HT1080 (cell line): ENCODE measurements around the gene DOK5. TPM values are rescaled to one million over a fixed set of nuclear protein-coding genes. Genes with fewer than 3 reads are reported as not detected.
"Not testable (repeated sequence)": the region's sequence is repeated elsewhere in the genome, so short reads cannot be mapped to it uniquely, and the experiment has no call there.

Experiments used
- DNase-seq: peaks from one replicate; pipeline ENCODE4 v3.0.0-alpha.2; 2015; ENCODE audit warnings: low read depth
- total RNA-seq: library from RNA; depleted of rRNA; stranded (reverse); fragments of >200 nt; shearing (Covaris generic); gene quantifications from 2 replicates; pipeline ENCODE4 v1.2.3, GENCODE V29; 2014

Gene DOK5
- total RNA-seq, 1 experiment from 2014 or later: 0.31 TPM

DNA sequence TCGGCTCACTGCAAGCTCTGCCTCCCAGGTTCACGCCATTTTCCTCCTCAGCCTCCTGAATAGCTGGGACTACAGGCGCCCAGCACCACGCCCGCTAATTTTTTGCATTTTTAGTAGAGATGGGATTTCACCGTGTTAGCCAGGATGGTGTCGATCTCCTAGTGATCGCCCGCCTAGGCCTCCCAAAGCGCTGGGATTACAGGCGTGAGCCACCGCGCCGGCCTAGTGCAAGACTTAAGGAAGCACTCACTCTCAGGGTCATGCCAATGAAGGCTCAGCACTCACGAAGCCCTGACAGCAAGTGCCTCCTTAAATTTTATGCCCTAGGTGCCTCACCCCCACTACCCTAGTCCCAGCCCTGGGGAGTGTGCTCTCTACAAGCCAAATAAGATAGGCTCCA lies 4.7 kb upstream of the DOK5 start:
- no peak for DNase-seq

DNA sequence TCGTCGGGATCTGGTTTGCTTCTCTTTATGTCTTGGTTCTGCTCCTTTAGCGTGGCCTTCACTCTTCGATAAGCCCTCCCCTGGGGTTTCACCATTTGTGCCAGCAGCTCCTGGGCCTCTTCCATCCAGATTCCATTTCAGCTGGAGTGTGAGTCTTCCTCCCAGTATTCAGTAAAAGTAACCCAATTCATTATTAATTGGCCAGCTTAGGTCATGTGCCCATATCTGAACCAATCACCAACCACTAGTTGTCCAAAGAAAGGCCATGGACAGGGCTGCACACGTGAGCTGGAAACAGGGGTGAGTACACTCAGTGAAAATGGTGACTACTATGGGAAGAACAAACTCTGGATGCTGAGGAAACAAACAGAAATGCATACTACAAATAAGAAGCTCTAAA lies 2.8 kb upstream of the DOK5 start:
- DNase-seq: no peak

DNA sequence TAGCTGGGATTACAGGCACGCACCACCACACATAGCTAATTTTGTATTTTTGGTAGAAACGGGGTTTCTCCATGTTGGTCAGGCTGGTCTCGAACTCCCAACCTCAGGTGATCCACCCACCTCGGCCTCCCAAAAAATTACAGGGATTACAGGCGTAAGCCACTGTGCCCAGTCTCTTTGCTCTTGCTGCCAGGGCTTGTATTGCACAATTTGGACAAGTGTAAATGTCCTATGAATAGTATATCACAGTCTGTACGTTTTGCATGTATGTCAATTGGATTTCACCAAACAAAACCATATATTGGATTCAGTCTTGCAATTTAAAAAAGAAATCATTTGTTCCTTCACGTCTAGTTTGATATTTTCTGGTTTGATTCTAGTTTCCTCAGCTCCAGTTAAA lies 2.1 kb upstream of the DOK5 start:
- DNase-seq: no peak

DNA sequence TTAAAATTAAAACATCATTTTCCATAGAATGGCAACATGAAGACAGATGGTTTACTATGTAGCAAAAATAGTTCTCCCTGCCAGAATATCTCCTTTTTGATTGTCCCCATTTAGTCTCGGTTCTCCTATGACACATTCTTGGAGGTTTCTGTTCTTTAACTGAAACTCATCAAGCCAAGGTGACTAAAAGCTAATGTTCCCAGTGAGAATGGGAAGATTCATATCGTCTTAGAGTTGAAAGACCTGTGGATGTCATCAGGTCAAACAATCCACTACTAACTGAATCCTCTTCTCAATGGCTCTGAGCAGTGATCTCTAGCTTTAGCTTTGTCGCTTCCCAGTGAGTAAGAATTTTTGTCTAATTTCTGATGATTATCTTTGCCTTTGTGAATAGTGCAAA lies 1.3 kb upstream of the DOK5 start:
- DNase-seq: no peak

DNA sequence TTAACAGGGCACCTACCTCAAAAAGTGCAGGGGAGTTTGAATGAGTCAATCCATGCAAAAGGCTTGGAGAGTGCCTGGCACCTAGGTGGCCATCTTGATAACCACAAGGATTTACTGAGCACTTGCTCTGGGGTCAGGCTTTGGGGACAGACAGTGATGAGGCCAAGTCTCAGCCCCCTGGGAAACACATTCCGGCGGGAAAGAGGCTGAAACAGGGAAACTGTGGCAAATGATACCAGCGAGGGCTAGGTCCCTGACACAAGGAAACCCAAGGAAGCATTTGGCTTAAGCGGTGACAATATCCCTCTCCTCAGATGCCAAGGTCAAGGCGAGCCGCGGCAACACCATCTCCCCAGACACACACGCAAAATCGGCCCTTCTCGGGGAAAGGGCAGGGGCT lies 527 bp upstream of the DOK5 start:
- DNase-seq: no peak

DNA sequence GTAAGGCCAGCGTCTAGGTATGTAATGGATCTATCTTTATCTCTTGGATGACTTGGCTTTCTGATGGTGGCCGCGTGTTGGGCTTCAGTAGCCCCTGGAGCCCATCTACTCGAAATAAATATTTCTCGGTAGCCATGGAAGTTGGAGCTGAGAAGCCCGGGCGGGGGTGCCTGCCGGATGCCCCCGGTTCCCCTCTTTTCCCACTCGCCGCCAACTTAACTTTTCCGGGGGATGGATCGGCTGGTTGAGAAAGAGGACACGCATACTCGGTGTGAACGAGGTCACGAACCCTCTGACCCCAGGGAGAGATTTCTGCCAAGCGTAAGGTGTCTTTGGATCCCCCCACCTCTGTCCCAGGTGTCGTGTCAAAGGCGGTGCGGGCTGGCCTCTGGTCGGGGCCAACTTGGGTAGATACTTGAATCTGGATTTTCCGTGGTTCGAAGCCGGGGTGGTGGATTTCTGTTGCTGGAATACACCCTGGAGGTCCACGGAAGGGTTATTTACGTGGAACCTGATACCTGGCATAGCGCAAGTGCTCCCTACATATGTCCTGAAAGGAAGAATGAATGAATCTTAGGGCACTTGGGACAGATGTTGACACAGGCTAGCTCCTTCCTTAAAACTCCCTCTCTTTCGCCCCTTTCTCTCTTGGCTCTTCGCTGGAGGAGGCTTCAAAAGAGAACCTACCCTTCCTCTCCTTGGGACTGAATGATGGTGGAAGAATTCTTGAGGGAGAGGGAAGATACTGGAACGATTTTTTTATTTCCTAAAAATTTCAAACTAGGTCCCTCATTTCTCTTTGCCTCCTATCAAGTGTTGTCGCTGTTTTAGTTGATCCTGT lies 996 bp downstream of the DOK5 start:
- DNase-seq: no peak

DNA sequence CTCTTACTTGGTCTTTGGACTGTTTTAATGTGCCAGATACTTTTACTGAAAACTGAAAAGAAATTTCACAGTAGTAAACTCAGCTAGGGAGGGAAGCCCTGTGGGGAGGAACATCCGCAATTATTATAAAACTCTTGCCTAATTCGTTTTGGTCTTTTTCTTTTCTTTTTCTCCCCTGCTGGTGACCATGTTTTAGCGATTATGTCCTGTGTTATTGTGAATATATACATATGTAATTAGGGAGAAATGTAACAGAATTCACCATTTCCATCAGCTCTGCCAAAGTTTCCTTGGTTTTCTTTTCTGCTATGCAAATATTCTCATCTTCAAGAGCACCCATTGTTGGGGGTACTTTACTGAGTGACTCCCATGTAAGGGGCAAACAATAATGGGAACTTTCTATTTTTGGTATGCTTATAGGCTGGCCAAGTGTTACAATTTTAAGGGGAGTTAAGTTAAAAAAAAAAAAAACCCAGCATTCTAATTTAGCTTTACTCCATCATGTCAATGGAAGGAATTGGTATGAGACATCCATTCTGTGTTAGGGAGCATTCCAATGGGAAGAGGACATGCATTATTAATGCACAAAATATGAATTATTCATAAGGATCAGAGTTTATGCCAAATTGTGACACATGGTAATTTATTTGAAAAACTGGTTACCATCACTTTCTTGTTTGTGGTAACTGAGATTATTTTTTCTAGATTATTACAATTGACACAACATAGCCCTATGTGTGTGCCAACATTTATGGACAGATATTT lies 2.0 kb downstream of the DOK5 start:
- no peak for DNase-seq

DNA sequence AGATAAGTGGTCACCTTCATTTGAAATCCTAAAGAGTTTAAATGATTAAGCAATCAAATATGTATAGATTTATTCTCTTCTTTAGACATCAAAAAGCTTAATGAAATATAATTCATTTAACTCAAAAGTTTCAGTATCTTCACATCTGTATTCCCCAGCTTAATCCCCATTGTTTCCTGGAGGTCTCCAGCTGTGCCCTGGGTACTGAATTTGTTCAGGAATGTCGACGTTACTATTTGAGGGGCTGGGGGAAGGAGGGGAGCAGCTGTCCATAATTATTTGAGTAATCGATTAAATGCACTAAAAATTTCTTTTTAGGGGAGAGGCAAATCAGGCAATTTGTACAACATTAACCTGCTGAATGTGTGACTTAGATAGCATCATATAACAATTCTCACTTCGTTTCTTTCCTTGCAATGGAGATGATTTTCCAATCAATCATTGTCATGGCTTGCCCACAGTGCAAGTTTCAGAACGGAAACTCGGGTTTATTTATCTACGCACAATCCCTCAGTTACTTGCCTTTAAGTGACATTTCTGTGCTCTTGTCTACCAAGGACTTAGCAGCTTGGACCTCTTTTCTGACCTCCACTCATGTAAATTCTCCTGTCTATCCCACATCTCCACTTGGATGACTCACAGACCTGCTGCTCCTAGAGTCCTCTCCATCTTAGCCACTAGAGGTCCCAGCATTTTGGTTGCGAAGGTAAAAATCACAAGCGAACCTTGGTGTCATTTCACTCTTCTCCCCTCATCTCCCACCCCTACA lies 3.9 kb downstream of the DOK5 start:
- DNase-seq: peak; percentile 7

DNA sequence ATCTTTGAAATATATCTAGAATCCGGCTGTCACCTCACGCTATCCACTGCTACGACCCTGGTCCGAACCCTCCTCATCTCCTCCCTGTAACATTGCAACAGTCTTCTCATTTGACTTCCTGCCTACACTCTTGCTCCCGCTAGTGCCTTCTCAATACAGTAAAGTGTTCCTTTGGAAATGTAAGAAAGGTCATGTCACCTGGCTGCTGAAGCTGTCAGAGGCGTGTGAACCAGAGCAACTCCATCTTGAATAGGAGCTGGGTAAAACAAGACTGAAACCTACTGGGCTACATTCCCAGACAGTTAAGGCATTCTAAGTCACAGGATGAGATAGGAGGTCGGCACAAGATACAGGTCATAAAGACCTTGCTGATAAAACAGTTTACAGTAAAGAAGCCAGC lies 4.5 kb downstream of the DOK5 start:
- DNase-seq: not testable (repeated sequence)

DNA sequence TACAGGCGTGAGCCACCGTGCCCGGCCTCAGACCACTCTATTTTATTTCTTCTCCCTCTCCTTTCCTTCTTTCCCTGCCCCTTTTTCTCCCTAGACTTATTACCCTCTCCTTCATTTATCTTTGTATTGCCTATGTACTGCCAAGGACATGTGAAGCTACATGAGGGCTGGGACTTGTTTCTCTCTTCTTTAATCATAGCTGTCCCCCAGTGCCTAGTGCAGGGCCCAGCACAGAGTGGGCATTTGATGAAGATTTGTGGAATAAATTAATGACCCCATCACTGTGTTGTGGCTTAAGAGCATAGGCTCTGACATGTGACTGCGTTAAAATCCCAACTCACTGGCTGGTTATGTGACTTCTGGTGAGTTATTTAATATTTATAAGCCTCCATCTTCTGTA lies 6.0 kb downstream of the DOK5 start:
- no peak for DNase-seq

DNA sequence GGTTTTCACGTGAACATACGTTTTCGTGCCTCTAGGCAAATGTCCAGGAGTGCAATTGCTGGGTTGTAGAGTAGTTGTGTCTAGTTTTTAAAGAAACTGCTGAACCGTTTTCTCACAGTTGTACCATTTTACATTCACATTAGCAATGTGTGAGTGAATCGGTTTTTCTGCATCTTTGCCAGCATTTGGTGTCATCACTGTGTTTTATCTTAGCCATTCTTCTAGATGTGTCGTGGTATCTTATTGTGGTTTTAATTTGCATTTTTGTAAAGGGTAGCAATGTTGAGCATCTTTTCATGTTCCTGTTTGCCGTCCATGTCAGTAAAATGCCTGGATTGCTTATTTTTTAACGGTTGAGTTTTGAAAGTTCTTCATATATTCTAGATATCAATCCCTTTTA lies 10.2 kb downstream of the DOK5 start:
- no peak for DNase-seq

DNA sequence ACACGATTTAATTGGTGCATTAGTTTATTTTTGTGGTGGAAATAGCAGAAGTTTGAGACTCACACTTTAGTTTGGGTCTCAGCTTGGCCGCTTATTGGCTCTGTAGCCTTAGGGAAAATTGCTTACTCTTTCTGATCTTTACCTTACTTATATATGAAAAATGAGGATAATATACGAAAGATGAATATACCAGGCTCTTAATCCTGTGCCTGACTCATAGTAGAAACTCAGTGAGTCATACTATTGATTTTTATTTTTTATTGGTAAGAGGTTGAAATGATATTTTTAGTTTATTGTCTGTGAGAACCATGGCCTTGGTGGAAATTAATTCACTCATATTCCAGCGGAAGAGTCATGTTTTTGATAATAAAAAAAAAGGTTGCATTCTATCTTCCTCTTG lies 11.2 kb downstream of the DOK5 start:
- DNase-seq: no peak

DNA sequence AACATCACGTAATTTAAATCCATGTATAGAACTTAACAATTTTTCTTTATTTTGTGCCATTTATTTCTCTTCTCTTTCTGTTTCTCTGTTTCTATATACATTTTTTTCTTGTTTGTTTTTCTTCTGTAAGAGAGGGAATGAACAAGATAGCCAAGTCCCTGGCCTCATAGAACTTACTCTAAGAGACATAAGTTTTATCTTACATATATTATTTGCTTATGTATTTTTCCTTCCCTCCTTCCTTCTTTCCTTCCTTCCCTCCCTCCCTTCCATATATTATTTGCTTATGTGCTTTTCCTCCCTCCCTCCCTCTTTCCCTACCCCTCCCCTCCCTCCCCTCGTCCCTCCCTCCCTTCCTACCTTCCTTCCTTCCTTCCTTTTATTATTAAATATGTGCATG lies 13.0 kb downstream of the DOK5 start:
- no peak for DNase-seq

DNA sequence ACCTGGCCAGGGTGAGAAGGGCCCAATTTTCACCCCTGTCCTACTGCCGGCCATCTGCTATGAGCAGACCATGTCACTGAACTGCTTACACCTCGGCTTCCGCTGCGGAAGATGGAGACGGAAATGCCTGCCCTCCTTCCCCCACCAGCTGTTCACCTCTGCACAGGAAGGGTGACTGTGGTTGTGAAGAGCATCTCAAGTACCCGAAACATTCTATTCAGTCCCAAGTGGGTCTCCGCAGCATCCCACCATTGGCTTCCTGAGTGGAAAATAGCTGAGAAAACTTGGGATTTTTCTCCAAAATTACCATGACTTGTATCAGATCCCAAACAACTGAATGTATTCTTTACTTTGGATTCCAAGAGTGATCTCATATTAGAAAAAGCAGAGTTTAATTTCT lies 16.1 kb downstream of the DOK5 start:
- no peak for DNase-seq

DNA sequence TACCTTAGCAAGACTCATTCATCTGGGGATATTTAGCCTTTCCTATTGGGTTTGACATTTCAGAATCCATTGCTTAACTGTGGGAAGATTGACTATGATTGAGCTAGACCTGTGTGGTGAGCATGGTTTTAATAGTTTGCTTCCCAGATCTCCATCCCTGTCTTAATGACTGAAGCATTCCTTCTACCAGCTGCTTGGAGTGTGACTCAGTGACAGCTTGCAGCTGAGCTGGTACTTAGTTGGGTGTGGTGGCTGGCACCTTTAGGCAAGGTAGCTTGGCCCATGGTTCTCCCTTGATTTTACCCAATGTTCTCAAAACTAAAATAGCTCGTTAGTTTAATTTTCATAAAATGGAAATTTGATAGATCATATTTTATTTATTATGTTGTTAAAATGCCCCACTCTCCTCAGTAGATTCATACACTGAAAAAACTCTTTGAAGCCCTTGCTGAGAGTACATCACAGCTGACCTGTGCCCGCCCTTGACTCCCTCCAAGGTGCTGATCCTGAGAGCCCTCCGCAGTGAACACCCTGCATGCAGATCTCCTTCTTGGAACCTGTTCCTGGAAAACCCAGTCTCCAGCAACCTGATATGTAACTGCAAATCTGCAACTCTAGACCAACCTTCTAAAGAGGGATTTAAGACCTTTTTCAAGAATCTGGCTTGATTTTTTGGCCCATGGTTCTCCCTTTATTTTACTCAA lies 19.1 kb downstream of the DOK5 start:
- DNase-seq: no peak

DNA sequence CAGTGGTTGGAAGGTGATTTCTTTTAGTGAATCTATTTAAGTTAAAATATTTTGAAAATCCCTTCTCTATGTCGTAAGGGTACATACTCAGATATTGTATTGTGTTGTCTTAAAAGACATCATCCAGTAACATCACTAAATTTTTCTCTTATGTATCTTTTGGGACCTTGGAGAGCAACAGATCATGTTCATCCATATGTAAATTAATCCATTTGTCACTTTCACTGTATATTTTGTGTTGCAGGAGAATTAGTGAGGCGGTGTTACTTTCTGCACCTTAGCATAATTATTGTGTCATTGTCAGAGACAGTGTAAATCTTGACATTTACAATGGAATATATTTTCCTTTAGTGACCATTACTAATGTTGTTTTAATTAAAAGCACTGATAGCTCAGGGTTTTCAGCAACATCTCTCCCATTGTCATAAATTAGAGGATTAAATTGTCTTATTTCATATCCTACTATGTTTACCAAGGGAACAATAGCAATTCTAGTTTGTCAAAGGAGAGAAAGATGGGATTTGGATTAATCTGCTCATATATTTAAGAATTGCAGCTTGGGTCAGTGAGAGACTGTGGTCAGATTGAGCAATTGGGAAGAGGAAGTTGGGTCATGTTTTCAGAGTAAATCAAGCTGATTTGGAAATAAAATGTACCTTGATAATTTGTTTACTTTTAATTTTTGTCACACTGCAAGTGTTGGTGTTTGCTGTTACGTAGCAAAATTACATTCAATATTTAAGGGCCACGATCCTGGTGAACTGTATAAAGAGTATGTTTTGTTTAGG lies 22.7 kb downstream of the DOK5 start:
- no peak for DNase-seq

DNA sequence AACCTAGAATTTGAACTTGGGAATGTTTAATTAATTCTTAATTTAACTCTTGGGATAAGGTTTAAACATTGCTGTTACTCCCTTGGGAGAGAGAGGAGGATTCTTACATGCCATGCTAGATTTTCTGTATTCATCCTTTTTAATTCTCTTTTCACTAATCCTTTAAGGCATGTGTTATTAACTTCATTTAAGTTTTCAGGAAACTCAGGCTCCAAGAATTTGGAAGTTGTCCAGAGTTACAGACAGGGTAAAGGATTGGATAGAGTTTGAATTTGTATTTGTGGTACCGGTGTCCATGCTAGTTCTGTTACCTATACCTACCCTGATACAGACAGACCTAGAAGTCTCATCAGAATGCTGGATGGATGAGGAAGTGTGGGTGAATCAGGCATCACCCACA lies 23.7 kb downstream of the DOK5 start:
- DNase-seq: no peak

DNA sequence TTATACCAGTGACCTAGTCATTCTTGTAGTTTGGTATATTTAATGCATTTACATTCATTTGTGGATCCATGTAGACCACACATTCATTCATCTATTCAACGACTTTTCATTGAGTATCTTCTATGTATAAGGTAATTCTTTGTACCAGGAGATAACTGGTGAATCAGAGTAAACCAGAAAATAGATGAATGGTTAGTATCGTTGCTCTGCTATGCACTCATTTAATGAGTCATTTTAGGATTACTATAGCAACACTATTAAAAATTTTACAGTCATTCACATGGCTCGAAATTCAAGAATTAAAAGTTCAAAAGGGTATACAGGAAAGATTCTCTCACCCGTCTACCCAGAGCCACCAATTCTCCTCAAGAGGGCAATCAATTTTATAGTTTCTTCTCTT lies 26.8 kb downstream of the DOK5 start:
- no peak for DNase-seq

DNA sequence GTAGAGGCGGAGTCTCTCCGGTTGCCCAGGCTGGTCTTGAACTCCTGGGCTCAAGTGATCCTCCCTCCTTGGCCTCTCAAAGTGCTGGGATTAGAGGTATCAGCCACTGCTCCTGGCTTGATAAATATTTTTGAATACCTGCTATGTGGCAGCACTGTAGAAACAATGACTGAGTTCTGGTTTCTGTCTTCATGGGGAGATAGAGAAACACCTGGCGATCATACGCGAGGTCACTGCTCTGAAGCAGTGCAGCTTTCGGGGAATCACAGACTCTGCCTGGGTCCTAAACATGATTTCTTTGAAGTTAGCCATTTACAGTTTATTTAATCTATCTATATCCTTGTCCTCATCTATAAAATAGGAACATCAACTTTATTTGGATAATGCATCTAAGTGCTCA lies 31.2 kb downstream of the DOK5 start:
- no peak for DNase-seq

DNA sequence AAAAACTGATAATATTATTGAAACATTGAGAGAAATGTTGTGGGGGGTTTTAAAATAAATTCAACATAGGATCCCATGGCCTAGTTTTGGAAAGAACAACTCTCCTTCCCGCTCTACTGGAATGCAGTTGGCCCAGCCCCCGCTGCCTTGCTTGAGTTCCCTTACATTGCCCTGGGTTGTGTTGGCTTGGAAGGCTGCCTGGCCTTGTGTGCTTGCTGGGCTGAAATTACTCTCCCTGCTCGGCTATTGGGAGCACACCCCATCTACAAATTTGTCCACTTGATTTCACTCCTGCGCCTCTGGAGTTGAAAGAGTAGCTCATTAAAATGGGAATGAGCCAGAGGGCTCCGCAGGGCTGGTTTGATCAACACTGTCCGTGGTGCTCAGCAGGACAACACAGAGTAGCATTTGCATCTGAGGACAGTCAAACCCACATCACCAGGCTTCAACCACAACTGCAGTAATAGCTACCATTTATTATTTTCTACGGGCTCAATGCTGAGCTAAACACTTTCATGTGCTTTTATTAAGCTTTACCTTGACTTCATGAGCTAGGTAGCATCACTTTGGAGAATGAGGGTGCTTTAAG lies 35.2 kb downstream of the DOK5 start:
- DNase-seq: no peak
